BLaER1 (cell line): ENCODE measurements around the gene MSN.
"Not testable (repeated sequence)": the region's sequence is repeated elsewhere in the genome, so short reads cannot be mapped to it uniquely, and the experiment has no call there.

ENCODE experiments used
- H3K27ac ChIP-seq: shearing (Covaris generic); formaldehyde crosslinking; 2 replicates; pipeline ENCODE4 v1.8.1; 2022
- H3K27me3 ChIP-seq: shearing (Covaris generic); formaldehyde crosslinking; 2 replicates; pipeline ENCODE4 v1.8.1; 2022
- H3K36me3 ChIP-seq: shearing (Covaris generic); formaldehyde crosslinking; 2 replicates; pipeline ENCODE4 v1.8.1; 2022
- H3K4me1 ChIP-seq: shearing (Covaris generic); formaldehyde crosslinking; 2 replicates; pipeline ENCODE4 v1.8.1; 2022
- H3K4me2 ChIP-seq: shearing (Covaris generic); formaldehyde crosslinking; 2 replicates; pipeline ENCODE4 v1.8.1; 2022
- H3K4me3 ChIP-seq: shearing (Covaris generic); formaldehyde crosslinking; 2 replicates; pipeline ENCODE4 v1.8.1; 2022
- H3K9ac ChIP-seq: shearing (Covaris generic); formaldehyde crosslinking; 2 replicates; pipeline ENCODE4 v1.8.1; 2022
- H3K9me3 ChIP-seq: shearing (Covaris generic); formaldehyde crosslinking; 2 replicates; pipeline ENCODE4 v1.8.1; 2022
- H4K20me1 ChIP-seq: shearing (Covaris generic); formaldehyde crosslinking; 2 replicates; pipeline ENCODE4 v1.8.1; 2022
- Cebpa-rat ChIP-seq: shearing (Covaris generic); IDR thresholded peaks from 2 replicates; pipeline ENCODE4 v1.8.1; 2022

MSN gene

DNA sequence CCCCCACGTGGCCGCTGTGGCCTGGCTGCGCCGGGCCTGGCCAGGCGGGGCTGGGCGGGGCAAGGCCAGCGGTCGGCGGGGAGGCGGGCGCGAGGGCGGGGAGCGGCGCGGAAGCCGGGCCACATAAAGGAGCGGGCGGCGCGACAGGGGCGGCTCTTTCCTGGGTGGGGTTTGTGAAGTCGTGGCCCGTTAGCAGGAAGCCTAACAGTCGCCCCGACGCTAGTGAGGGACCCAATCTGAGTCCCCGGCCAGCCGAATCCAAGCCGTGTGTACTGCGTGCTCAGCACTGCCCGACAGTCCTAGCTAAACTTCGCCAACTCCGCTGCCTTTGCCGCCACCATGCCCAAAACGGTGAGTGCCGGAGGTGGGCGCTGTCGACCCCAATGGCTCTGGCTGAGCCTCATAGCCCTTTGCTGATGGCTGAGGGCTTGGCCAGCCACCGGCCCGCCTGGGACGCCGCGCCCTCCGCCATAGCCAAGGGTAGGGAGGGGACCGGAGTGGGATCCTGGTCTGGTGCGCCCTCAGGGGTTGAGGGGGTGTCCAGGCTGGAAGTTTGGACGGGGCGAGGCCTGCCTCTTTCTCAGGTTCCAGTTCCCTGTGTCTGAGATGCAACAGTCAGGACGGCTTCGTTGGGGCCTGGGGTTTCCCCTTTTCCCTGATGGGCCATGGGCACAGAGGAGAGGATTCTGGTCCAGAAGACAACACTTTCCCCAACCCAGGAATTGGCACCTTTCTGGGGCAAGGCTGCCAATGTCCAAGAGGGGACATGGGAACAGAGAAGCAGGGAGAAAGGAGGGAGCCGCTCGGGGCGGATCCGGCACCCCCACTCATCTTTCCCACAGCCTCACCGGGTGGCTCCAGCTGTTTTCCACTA, at the start of gene MSN:
MSN (plus strand) TSS at position 152 of the 874 bp plus-strand sequence; CDS start at position 340, 188 bp downstream.
- Histone ChIP-seq H3K9me3 (peaks cover 6% of the 10 kb centered on the region), H3K36me3 (0 out of 2 replicates have a peak, but pooled peaks cover 5% of the 10 kb centered on the region), H3K27ac (peak within 1 kb of the TSS; percentile 89), H3K4me3 (peak within 1 kb of the TSS; percentile 75), H3K27me3 (peaks cover 36% of the 10 kb centered on the region), H4K20me1 (peaks cover 29% of the 10 kb centered on the region), H3K4me1 (peaks cover 39% of the 10 kb centered on the region), H3K4me2 (peak within 1 kb of the TSS; percentile 77), H3K9ac (peak within 1 kb of the TSS; percentile 87)
- TF ChIP-seq Cebpa-rat: no peak

- not testable (repeated sequence) for H4K20me1 ChIP-seq, H3K4me3 ChIP-seq, H3K36me3 ChIP-seq, H3K4me1 ChIP-seq, H3K27ac ChIP-seq, H3K9ac ChIP-seq, H3K4me2 ChIP-seq, H3K27me3 ChIP-seq
- peaks cover 30% of the 10 kb centered on the region for H3K9me3 ChIP-seq
Observed at GRCh38 chrX:65620096-65620705, 47.3 kb upstream of the MSN start.

- Histone ChIP-seq H3K4me1 (no peaks in the 10 kb centered on the region), H3K9ac (no peak overlapping the region), H3K4me3 (no peak overlapping the region), H4K20me1 (no peaks in the 10 kb centered on the region), H3K4me2 (no peak overlapping the region), H3K27ac (no peak overlapping the region), H3K36me3 (0 out of 2 replicates have a peak, but pooled peaks cover 5% of the 10 kb centered on the region), H3K27me3 (peaks cover under 1% of the 10 kb centered on the region; the same call in 1 of the 2 replicates), H3K9me3 (peaks cover 41% of the 10 kb centered on the region)
- TF ChIP-seq Cebpa-rat: no peak
Observed at GRCh38 chrX:65630771-65631170, 36.7 kb upstream of the MSN start.

DNA sequence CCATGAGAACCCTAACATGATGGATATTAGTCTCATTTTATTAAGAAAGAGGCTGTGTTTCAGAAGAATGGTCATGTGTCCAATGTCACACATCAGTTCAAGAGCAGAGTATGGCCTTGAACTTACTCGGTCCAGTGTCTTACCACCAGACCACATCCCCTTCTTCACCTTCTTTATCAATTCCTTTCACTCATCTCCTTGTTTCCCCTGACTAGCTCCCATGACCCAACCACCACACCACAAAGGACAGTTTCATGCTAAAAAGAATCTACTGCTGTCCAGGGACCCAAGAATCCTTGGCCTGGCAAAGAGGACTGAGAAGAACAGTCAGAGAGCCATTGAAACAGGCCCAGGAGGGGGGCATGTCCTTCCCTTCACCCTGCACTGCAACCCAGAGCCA, 33.6 kb upstream of the MSN start:
- Histone ChIP-seq H3K4me1 (no peaks in the 10 kb centered on the region), H3K4me2 (no peak overlapping the region), H4K20me1 (no peaks in the 10 kb centered on the region)

DNA sequence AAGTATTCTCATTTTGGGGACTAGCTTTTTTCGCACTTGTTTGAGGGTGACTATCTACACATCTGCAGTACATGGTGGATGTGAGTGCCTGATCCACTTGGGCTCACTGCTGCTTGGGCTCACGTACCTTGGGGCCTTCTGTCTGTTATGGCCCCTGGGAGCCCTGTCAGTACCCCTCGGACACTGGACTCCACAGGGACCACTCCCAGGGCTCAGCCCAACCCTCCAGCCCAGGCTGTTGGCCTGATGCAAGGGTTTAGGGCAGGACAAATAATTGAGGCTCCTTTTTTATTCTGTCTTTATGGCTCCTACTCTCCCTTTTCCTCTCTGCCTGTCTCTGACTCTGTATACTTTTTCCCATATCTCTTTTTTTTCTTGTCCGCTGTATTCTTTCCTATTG, 32.7 kb upstream of the MSN start:
- no peaks in the 10 kb centered on the region for H3K4me1 ChIP-seq
- TF ChIP-seq Cebpa-rat: no peak
- H4K20me1 ChIP-seq: no peaks in the 10 kb centered on the region
- no peak overlapping the region for H3K4me2 ChIP-seq
- H3K9me3 ChIP-seq: peaks cover 7% of the 10 kb centered on the region; the same call in 1 of the 2 replicates
- H3K27me3 ChIP-seq: peaks cover 31% of the 10 kb centered on the region
- no peak overlapping the region for H3K27ac ChIP-seq
- H3K4me3 ChIP-seq: no peak overlapping the region
- no peaks in the 10 kb centered on the region for H3K36me3 ChIP-seq
- no peak overlapping the region for H3K9ac ChIP-seq

More for the DNA sequence above, 33.6 kb upstream of the MSN start:
- H3K27me3 ChIP-seq: peaks cover 22% of the 10 kb centered on the region; the same call in 1 of the 2 replicates
- peaks cover 16% of the 10 kb centered on the region for H3K9me3 ChIP-seq
- TF ChIP-seq Cebpa-rat: no peak
- H3K27ac ChIP-seq: no peak overlapping the region
- H3K4me3 ChIP-seq: no peak overlapping the region
- H3K9ac ChIP-seq: no peak overlapping the region
- no peaks in the 10 kb centered on the region for H3K36me3 ChIP-seq

DNA sequence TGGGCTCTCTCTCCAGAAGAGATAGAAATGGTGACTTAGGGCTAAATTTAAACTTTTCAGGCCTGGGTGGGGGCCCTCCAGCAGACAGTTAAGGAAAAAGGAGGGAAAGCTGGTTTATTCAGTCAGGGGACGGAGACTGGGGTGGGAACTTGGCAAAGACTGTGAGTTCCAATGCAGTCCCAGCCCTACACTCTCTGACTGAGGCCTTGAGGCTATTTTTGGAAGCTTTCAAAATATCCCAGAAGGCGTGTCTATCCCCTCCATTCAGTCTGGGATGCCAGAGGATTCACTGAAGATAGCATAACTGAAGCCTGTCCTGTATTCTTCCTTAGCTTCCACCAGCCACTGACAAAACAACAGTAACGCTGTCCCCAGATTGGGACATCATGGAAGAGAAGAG, 32.1 kb upstream of the MSN start:
- TF ChIP-seq Cebpa-rat: no peak
- Histone ChIP-seq H3K4me3 (no peak overlapping the region), H3K4me1 (no peaks in the 10 kb centered on the region), H4K20me1 (no peaks in the 10 kb centered on the region), H3K4me2 (no peak overlapping the region), H3K27me3 (peaks cover 37% of the 10 kb centered on the region), H3K27ac (no peak overlapping the region), H3K36me3 (no peaks in the 10 kb centered on the region), H3K9me3 (0 out of 2 replicates have a peak, but pooled peaks cover under 1% of the 10 kb centered on the region), H3K9ac (no peak overlapping the region)

- H3K4me3 ChIP-seq: no peak overlapping the region
- H3K9me3 ChIP-seq: no peaks in the 10 kb centered on the region
- peaks cover 41% of the 10 kb centered on the region for H3K27me3 ChIP-seq
- no peaks in the 10 kb centered on the region for H3K36me3 ChIP-seq
- H3K4me2 ChIP-seq: no peak overlapping the region
- H3K9ac ChIP-seq: no peak overlapping the region
- no peak for TF ChIP-seq Cebpa-rat
- no peaks in the 10 kb centered on the region for H4K20me1 ChIP-seq
- H3K4me1 ChIP-seq: no peaks in the 10 kb centered on the region
- H3K27ac ChIP-seq: no peak overlapping the region
Observed at GRCh38 chrX:65635822-65636221, 31.6 kb upstream of the MSN start.

DNA sequence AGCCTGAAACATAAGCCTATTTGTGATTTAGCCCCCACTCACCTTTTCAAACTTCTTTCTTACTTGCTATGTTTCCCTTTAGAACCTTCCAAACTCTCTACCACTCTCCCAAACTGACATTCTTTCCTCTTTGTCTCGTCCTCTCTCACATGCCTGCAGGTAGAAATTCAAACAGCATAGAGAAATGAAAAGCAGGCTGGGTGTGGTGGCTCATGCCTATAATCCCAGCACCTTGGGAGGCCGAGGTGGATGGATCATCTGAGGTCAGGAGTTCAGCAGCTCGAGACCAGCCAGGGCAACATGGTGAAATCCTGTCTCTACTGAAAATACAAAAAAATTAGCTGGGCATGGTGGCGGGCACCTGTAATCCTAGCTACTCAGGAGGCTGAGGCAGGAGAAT, 31.2 kb upstream of the MSN start:
- H3K9me3 ChIP-seq, H4K20me1 ChIP-seq, H3K27ac ChIP-seq, H3K36me3 ChIP-seq, H3K4me3 ChIP-seq, H3K9ac ChIP-seq, H3K4me1 ChIP-seq, H3K4me2 ChIP-seq: not testable (repeated sequence)
- H3K27me3 ChIP-seq: peaks cover 42% of the 10 kb centered on the region

DNA sequence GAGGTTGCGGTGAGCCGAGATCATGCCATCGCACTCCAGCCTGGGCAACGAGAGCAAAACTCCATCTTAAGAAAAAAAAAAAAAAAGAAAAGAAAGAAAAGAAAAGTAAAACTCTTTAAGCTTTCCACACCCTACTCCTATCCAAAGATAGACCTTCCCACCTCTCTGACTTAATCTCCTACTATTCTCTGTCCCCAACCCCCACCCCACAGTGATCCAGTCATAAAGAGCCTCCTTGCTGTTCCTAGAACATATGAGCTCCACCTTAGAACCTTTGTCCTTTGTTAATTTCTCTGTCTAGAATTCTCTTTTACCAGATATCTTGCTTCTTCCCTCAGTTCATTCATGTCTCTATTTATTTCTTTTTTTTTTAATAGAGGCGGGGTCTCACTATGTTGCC, 30.1 kb upstream of the MSN start:
- H3K27me3 ChIP-seq: peaks cover 42% of the 10 kb centered on the region
- H3K9ac ChIP-seq: no peak overlapping the region
- no peak overlapping the region for H3K4me2 ChIP-seq
- no peaks in the 10 kb centered on the region for H3K9me3 ChIP-seq
- H3K27ac ChIP-seq: no peak overlapping the region
- no peak overlapping the region for H3K4me3 ChIP-seq
- no peaks in the 10 kb centered on the region for H3K4me1 ChIP-seq
- no peaks in the 10 kb centered on the region for H3K36me3 ChIP-seq
- H4K20me1 ChIP-seq: no peaks in the 10 kb centered on the region
- TF ChIP-seq Cebpa-rat: no peak

DNA sequence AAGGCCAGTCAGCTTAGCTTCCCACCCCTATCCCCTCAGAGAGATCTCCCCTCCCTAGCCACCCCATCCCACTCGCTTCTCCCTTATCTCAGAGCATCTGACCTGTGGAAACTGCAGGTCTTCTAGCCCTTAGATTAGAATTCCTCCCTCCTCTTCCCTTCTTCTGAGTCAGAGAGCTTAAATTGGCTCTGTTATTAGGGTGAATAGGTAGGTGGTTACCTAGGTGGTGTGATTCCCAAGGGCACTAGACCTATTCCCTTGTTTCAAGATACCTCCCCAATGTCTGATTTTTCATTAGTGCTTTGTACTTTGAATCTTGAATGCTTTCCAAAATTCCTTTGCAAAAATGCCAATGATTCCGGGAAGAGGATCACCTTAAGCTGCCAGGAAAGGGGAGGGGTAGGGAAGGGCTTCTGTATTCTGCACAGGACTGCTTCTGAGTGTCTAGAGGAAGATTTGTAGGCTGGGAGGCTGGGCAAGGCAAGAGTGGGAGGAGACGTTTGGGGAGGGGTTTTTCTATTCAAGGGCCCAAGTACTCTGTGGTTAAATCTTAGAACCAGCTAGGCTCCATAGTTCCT, 24.5 kb upstream of the MSN start:
- Histone ChIP-seq H3K4me1 (no peaks in the 10 kb centered on the region), H3K9me3 (no peaks in the 10 kb centered on the region), H3K4me2 (no peak overlapping the region), H4K20me1 (no peaks in the 10 kb centered on the region), H3K4me3 (no peak overlapping the region), H3K9ac (no peak overlapping the region), H3K36me3 (no peaks in the 10 kb centered on the region), H3K27me3 (peaks cover 38% of the 10 kb centered on the region), H3K27ac (no peak overlapping the region)
- no peak for TF ChIP-seq Cebpa-rat
